Renal cortical epithelial cell (primary cell): ENCODE measurements around the gene GPC5. TPM values are rescaled to one million over a fixed set of nuclear protein-coding genes. Genes with fewer than 3 reads are reported as not detected.
"Not testable (repeated sequence)": the region's sequence is repeated elsewhere in the genome, so short reads cannot be mapped to it uniquely, and the experiment has no call there.

ENCODE experiments used
- DNase-seq: peaks from one replicate; pipeline ENCODE4 v3.0.0-alpha.2; 2011; ENCODE audit warnings: low read depth
- total RNA-seq: library from RNA; depleted of rRNA; stranded (reverse); fragments of >200 nt; gene quantifications from 2 replicates; pipeline ENCODE4 v1.2.3, GENCODE V29; 2014

Gene GPC5
- total RNA-seq, 1 donor from 2014 or later = 0.75 TPM

- DNase-seq = no peak
These were observed 1434.7 kb downstream of the GPC5 start for GRCh38 chr13:92833071-92833470.

- no peak for DNase-seq
These were observed 1437.8 kb downstream of the GPC5 start for GRCh38 chr13:92836171-92836570.

DNA sequence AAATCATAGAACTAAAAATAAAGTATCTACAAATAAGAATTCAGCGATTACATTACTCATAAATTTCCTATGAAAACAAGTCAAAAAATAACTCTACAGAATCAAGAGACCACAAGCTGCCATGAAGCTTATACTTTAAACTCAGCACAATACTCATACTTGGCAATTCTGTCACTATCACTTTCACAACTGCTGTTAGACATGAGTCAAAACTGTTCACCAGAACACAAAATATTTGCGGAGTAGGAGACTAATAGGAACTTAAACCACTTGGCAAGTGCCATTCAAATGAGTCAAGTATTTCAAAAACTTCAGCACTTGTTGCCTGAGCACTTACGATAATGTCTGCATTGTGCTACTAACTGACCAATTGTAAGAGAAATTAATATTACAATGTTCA is 1440.4 kb downstream of the GPC5 start:
- DNase-seq = peak; percentile 99

GRCh38 chr13:92842145-92842544 is 1443.7 kb downstream of the GPC5 start:
- peak; percentile 96 for DNase-seq

DNA sequence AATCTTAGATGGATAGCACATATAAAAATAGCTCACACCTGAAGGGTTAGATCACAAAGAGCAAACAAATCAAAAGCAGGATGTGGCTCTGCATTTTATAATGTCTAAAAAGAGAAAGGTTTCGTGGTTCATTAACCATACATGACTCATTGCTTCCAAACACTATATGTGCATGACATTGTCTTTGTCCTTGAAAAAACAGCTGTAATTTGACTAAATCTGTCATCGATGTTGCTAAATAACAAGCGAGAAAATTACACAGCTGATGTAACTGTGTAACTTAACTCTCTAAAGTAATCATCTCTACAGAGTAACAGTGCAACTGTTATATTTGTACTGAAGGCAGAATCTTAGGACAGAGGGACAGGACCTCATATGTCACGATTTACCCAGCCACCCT is 1445.1 kb downstream of the GPC5 start:
- peak; percentile 98 for DNase-seq

DNA sequence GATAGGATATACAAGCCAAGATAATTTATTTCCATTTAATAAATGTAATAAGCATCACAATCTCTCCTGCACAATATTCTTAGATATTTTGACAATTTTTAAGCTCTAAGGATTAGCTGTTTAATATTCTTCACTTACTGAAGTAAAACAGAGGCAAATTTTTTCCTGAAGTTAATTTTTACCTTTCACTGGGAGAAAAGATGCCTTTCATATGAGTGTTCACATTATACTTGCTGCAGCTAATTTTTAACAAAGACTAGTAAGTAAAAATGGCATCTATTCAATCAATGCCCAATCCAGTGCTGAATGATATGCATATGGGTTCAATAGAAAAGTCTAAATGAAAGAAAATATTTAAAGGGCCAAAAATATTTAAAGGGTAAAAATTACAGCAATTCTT is 1451.0 kb downstream of the GPC5 start:
- DNase-seq = peak; percentile 91

DNA sequence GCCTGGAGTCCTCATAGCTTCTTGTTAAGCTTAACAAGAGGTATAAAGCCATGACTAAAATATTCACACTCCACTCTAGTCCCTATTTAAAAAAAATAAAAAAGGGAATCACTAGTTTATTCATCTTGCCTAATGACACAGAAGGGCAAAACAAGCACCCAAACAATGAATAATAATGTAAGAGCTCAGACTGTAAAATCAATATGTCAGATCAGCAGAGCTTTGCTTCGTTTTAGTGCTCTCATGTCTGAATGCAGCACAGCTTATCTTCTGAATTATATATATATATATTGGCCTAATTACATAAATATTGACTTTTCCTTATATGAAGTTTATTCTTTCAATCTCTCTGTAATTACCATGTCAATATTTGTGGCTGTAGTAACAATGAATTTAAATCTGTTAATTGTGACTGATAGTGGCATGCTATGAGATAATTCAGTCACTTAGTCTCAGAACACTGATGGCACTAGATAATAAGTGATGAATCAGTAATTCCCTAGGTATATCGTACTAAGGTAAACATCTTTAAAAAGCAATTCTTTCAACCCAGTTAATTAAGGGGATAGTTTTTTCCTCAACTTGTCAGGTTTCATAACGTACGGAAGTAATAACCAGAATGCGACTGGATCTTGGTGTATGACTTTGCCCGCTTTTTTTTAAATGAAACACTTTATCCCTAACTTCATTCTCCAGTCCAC is 1466.3 kb downstream of the GPC5 start:
- DNase-seq = no peak

GRCh38 chr13:92873029-92873428 is 1474.6 kb downstream of the GPC5 start:
- no peak for DNase-seq

- no peak for DNase-seq
These were observed 1488.2 kb downstream of the GPC5 start for GRCh38 chr13:92886535-92887077.

- no peak for DNase-seq
These were observed 1496.0 kb downstream of the GPC5 start for GRCh38 chr13:92894447-92894846.

- peak; percentile 35 for DNase-seq
These were observed 1498.4 kb downstream of the GPC5 start for GRCh38 chr13:92896842-92897241.

- not testable (repeated sequence) for DNase-seq
These were observed 1500.5 kb downstream of the GPC5 start for GRCh38 chr13:92898946-92899345.

DNA sequence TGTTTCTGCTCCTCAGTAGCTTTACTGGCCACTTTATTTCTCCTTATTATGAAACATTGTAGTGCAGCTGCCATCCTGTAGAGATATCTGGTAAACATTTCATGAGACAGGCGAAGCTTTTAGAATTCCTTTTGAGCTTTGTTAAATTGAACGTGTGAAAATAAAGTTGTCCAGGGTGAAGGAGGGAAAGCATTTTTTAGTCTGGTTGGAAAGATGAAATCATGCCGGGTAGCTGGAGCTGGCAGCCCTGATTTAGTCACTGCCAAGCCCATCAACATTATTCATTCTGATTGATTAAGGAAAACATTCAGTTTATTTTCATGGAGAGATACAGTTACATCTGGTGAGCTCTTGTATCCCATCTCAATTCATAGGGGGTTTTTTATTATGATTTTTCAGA is 1502.0 kb downstream of the GPC5 start:
- no peak for DNase-seq

GRCh38 chr13:92901739-92902138 is 1503.3 kb downstream of the GPC5 start:
- no peak for DNase-seq

DNA sequence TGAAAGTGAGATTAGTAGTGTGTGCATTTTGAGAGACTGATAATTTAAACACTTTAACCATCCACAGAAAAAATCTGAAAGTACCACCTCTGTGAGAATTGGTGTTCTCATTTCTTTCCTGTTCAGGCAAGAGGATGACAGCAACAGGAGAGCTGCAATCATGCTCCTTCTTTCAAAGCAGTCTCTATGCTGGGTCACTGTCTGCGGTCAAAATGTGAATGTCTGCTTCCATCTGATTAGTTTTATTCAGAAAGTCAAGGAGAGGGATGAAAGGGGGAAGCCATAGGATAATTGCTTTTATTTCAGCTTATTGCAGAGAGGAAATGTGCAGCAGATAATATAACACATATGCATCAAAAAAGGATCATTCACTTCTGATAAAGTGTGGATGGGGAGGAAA is 1514.2 kb downstream of the GPC5 start:
- no peak for DNase-seq

- DNase-seq = no peak
These were observed 1515.4 kb downstream of the GPC5 start for GRCh38 chr13:92913840-92914239.

Other genes starting within 250 kb of the GPC5 start
- 5.2 and 10.6 TPM in 2 replicates for gene MIR17HG, start 50.9 kb upstream of the GPC5 start, total RNA-seq